Measurements from ENCODE around the gene NEK4. TPM values are rescaled to one million over a fixed set of nuclear protein-coding genes. Genes with fewer than 3 reads are reported as not detected.

Gene NEK4
- total and polyA plus RNA-seq, 4 donors = 5.8 to 39.9 (median 19.1) TPM

DNA sequence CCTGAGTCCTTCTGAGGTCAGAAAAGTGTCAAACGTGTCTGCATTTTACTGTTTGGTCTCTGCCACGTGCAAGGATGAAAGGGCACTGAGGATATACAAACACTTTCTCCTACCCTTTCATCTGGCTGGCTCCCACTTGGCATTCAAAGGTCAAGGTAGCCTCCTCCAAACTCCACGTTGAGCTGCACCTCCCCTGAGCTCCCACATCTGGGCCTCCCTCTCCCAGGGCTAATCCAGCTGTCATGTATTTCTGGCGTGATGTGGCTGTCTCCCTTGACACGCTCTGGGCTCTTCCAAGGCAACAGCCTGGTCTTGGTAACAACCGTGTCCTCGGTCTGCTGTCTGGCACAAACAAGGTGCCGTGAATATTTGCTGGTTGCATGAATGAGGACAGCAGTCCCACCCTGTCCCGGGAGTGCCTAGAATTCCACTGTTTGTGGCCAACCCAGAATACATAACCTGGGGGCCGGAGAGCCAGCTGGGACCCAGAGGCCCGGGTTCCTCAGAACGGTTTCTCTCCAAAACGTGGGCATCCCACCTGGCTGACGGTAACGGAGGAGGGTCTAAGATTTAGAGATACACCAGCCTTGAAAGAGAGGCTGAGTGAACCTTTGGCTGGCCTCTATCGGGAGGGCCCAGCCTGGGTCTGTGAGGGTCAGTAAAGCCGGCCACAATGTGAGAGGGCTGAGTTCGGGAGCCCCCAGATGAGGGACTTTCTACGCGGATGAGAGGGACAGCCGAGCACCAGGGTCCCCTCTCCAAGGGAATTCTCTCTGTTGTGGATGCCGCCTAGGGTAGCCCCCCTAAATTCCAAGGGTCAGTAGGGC, 65.9 kb downstream of the NEK4 start:
- Histone ChIP-seq H3K9ac (ENCODE audit: insufficient read depth in 1 of 2, low read length in 2 of 2) (peak overlapping the region; percentile 50 to 86), H3K36me3 (ENCODE audit: control insufficient read depth in 4 of 4, insufficient read depth in 4 of 4, low read length in 4 of 4) (peaks cover 2 to 13% (median 5%) of the 10 kb centered on the region in 4 donors), H3K4me3 (peak overlapping the region; percentile 99), H3K27ac (ENCODE audit: low read depth in 1 of 2, low read length in 1 of 2) (peak overlapping the region; percentile 81 to 98), H3K27me3 (ENCODE audit: control insufficient read depth in 3 of 3, insufficient read depth in 3 of 3, low read length in 2 of 3) (no peaks in the 10 kb centered on the region), H3K9me3 (ENCODE audit: control insufficient read depth in 4 of 4, insufficient read depth in 3 of 4, low read length in 3 of 4) (no peaks in the 10 kb centered on the region), H3K4me1 (ENCODE audit: control insufficient read depth in 5 of 5, insufficient read depth in 5 of 5, low read length in 5 of 5) (peaks cover 0 to 23% (median 16%) of the 10 kb centered on the region in 5 donors)
- TF ChIP-seq, protein P1, sequence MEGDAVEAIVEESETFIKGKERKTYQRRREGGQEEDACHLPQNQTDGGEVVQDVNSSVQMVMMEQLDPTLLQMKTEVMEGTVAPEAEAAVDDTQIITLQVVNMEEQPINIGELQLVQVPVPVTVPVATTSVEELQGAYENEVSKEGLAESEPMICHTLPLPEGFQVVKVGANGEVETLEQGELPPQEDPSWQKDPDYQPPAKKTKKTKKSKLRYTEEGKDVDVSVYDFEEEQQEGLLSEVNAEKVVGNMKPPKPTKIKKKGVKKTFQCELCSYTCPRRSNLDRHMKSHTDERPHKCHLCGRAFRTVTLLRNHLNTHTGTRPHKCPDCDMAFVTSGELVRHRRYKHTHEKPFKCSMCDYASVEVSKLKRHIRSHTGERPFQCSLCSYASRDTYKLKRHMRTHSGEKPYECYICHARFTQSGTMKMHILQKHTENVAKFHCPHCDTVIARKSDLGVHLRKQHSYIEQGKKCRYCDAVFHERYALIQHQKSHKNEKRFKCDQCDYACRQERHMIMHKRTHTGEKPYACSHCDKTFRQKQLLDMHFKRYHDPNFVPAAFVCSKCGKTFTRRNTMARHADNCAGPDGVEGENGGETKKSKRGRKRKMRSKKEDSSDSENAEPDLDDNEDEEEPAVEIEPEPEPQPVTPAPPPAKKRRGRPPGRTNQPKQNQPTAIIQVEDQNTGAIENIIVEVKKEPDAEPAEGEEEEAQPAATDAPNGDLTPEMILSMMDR (IDR thresholded peaks at IDR 0.05; ENCODE audit: control extremely low read depth, extremely low read depth) = no peak
- DNase-seq = peak; percentile 31 to 42 (median 40)
- WGBS, 2 donors = 5 to 10% methylated on average over 22 of the region's 22 CpGs
- no peak for ATAC-seq (ENCODE audit: insufficient read depth, low FRiP score)

DNA sequence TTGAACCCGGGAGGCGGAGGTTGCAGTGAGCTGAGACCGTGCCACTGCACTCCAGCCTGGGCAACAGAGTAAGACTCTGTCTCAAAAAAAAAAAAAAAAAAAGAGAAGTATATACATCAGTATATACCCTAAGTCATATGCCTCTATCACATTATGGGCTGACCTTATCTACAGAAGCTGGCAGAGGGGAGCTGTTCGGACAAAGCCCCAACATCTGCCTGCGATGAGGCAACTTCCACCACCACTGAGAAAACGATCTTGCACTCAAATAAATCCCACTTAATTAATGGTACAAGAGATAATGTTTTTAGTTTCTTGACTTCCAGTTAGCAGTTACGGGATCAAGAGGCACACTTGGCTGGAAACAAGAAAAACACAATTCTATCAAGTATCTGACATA, 67.4 kb downstream of the NEK4 start:
- H3K4me1 ChIP-seq (ENCODE audit: control insufficient read depth in 5 of 5, insufficient read depth in 5 of 5, low read length in 5 of 5) = peaks cover 0 to 23% (median 16%) of the 10 kb centered on the region in 5 donors
- no peak overlapping the region for H3K9ac ChIP-seq (ENCODE audit: insufficient read depth in 1 of 2, low read length in 2 of 2)
- no peak for DNase-seq
- H3K36me3 ChIP-seq (ENCODE audit: control insufficient read depth in 4 of 4, insufficient read depth in 4 of 4, low read length in 4 of 4) = peaks cover 3 to 11% (median 8%) of the 10 kb centered on the region in 4 donors
- H3K9me3 ChIP-seq (ENCODE audit: control insufficient read depth in 4 of 4, insufficient read depth in 3 of 4, low read length in 3 of 4) = no peaks in the 10 kb centered on the region
- ATAC-seq (ENCODE audit: insufficient read depth, low FRiP score) = no peak
- no peak overlapping the region for H3K4me3 ChIP-seq
- TF ChIP-seq, protein P1 (IDR thresholded peaks at IDR 0.05; ENCODE audit: control extremely low read depth, extremely low read depth) = no peak
- H3K27me3 ChIP-seq (ENCODE audit: control insufficient read depth in 3 of 3, insufficient read depth in 3 of 3, low read length in 2 of 3) = no peaks in the 10 kb centered on the region
- no peak overlapping the region for H3K27ac ChIP-seq (ENCODE audit: low read depth in 1 of 2, low read length in 1 of 2)
- 79 to 84% methylated on average over 7 of the region's 7 CpGs for WGBS, 2 donors

DNA sequence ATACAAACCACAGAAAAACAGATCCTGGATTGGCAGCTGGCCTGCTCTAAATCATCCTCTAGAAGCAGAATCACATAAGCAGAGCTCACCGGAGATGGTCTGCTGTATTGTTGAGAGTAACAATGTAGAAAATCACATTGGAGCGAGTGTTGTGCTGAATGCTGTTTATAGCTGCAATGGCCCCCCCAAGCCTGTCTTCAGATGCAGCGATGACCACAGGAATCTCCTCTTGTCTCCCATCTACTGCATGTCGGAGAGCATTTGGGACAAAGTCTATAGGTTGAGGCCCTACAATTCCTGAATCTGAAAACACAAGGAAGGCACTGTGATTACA, 73.1 kb downstream of the NEK4 start:
- H3K27ac ChIP-seq (ENCODE audit: low read depth in 1 of 2, low read length in 1 of 2) = no peak overlapping the region
- DNase-seq = no peak
- H3K27me3 ChIP-seq (ENCODE audit: control insufficient read depth in 3 of 3, insufficient read depth in 3 of 3, low read length in 2 of 3) = no peaks in the 10 kb centered on the region
- H3K4me3 ChIP-seq = no peak overlapping the region
- H3K9ac ChIP-seq (ENCODE audit: insufficient read depth in 1 of 2, low read length in 2 of 2) = no peak overlapping the region
- ATAC-seq (ENCODE audit: insufficient read depth, low FRiP score) = no peak
- TF ChIP-seq, protein P1 (IDR thresholded peaks at IDR 0.05; ENCODE audit: control extremely low read depth, extremely low read depth) = no peak
- no peaks in the 10 kb centered on the region for H3K9me3 ChIP-seq (ENCODE audit: control insufficient read depth in 4 of 4, insufficient read depth in 3 of 4, low read length in 3 of 4)
- WGBS, 2 donors = 94 to 95% methylated on average over 4 of the region's 4 CpGs
- peaks cover 25 to 58% (median 48%) of the 10 kb centered on the region in 4 donors for H3K36me3 ChIP-seq (ENCODE audit: control insufficient read depth in 4 of 4, insufficient read depth in 4 of 4, low read length in 4 of 4)
- no peaks in the 10 kb centered on the region for H3K4me1 ChIP-seq (ENCODE audit: control insufficient read depth in 5 of 5, insufficient read depth in 5 of 5, low read length in 5 of 5)

Measured in lung (tissue), 12 donors.